A549 treated with Mapracorat at 1 μM for 4 hours (cell line): Measurements from ENCODE around the gene GOLGA8O. TPM values are rescaled to one million over a fixed set of nuclear protein-coding genes. Genes with fewer than 3 reads are reported as not detected.

Experiments
- total RNA-seq: library from RNA; stranded (reverse); fragments of 200-300 nt; extraction: Qiagen RNA extraction; gene quantifications from 5 replicates; pipeline ENCODE4 v1.2.3, GENCODE V29; 2022

GOLGA8O gene, protein sequence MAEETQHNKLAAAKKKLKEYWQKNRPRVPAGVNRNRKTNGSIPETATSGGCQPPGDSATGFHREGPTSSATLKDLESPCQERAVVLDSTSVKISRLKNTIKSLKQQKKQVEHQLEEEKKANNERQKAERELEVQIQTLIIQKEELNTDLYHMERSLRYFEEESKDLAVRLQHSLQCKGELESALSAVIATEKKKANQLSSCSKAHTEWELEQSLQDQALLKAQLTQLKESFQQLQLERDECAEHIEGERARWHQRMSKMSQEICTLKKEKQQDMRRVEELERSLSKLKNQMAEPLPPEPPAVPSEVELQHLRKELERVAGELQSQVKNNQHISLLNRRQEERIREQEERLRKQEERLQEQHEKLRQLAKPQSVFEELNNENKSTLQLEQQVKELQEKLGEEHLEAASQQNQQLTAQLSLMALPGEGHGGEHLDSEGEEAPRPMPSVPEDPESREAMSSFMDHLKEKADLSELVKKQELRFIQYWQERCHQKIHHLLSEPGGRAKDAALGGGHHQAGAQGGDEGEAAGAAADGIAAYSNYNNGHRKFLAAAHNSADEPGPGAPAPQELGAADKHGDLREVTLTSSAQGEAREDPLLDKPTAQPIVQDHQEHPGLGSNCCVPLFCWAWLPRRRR
- total RNA-seq: 0.26 to 0.60 TPM (median 0.35 TPM) in 5 replicates

DNA sequence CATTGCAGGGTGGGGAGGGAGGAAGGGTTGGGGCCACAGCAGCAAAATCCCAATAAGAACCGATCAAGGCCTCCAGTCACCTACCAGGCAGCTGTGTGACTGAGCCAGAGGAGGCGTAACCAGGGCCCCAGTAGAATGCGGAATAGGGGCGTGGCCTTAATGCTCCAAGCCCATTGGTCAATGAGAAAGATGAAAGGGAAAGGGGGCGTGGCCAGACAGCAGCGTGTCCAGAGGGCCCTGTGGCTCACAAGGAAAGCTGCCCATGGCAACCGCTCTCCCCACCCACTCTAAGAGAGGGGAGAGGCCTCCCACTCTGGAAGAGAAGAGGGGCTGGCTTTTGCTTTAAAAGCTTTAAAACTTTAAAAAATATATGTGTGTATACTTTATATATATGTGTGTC lies at the start of gene GOLGA8O:
TSS of gene GOLGA8O (minus strand) at position 101 of the 400 bp plus-strand sequence. CDS start at position 3, 98 bp downstream.

DNA sequence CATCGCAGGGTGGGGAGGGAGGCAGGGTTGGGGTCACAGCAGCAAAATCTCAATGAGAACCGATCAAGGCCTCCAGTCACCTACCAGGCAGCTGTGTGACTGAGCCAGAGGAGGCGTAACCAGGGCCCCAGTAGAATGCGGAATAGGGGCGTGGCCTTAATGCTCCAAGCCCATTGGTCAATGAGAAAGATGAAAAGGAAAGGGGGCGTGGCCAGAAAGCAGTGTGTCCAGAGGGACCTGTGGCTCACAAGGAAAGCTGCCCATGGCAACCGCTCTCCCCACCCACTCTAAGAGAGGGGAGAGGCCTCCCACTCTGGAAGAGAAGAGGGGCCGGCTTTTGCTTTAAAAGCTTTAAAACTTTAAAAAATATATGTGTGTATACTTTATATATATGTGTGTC lies 52.2 kb downstream of the GOLGA8O start, which contains the start of gene GOLGA8K:
TSS of gene GOLGA8K (minus strand) at position 101 of the 400 bp plus-strand sequence. CDS start at position 3, 98 bp downstream.

Other genes with a start within 250 kb of the GOLGA8O start
- gene GOLGA8K, start 52.3 kb downstream of the GOLGA8O start, total RNA-seq: 0.34 to 0.95 TPM (median 0.42 TPM) in 5 replicates
- 0.95 to 1.7 TPM (median 1.3 TPM) in 5 replicates for gene GOLGA8N, start 137.8 kb upstream of the GOLGA8O start, total RNA-seq
- gene ARHGAP11A, start 159.9 kb upstream of the GOLGA8O start, total RNA-seq: 53.1 to 91.3 TPM (median 73.1 TPM) in 5 replicates
- gene SCG5, start 186.1 kb upstream of the GOLGA8O start, total RNA-seq: 1.9 to 2.4 TPM (median 2.3 TPM) in 5 replicates